Measurements from ENCODE around the gene BFSP2.
"Not testable (repeated sequence)": the region's sequence is repeated elsewhere in the genome, so short reads cannot be mapped to it uniquely, and the experiment has no call there.

DNA sequence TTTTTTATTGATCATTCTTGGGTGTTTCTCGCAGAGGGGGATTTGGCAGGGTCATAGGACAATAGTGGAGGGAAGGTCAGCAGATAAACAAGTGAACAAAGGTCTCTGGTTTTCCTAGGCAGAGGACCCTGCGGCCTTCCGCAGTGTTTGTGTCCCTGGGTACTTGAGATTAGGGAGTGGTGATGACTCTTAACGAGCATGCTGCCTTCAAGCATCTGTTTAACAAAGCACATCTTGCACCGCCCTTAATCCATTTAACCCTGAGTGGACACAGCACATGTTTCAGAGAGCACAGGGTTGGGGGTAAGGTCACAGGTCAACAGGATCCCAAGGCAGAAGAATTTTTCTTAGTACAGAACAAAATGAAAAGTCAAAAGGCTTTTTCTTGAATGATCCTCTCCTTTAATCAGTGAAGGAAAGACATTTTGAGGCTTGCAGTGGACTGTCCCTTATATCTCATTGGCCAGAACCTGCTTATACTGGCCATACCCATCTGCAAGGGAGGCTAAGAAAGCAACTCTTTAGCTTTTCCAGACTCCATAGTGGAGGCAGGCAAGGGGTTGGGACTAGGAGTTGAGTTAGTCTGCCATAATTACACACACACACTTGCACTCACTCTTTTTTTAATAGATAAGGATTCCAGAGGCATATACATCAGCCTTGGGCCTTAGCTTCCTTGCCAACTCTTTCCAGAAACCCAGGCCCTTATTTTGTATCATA lies 73.8 kb downstream of the BFSP2 start:
- TF ChIP-seq, protein P1, sequence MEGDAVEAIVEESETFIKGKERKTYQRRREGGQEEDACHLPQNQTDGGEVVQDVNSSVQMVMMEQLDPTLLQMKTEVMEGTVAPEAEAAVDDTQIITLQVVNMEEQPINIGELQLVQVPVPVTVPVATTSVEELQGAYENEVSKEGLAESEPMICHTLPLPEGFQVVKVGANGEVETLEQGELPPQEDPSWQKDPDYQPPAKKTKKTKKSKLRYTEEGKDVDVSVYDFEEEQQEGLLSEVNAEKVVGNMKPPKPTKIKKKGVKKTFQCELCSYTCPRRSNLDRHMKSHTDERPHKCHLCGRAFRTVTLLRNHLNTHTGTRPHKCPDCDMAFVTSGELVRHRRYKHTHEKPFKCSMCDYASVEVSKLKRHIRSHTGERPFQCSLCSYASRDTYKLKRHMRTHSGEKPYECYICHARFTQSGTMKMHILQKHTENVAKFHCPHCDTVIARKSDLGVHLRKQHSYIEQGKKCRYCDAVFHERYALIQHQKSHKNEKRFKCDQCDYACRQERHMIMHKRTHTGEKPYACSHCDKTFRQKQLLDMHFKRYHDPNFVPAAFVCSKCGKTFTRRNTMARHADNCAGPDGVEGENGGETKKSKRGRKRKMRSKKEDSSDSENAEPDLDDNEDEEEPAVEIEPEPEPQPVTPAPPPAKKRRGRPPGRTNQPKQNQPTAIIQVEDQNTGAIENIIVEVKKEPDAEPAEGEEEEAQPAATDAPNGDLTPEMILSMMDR (IDR thresholded peaks at IDR 0.05) = not testable (repeated sequence)
- not testable (repeated sequence) for TF ChIP-seq EZH2 (IDR thresholded peaks at IDR 0.05; ENCODE audit: borderline replicate concordance, insufficient read depth, low read depth, low read length, poor library complexity, severe bottlenecking)
